HG03442 (cell line): ENCODE measurements around the gene SLC38A7.
A peak's percentile ranks its signal among the peaks of the same experiment; 100 is the strongest.
"Not testable (repeated sequence)": the region's sequence is repeated elsewhere in the genome, so short reads cannot be mapped to it uniquely, and the experiment has no call there.

ENCODE experiments used
- ATAC-seq: cut with Tn5 transposase; IDR thresholded peaks from one replicate; pipeline ENCODE4 v1.9.1; 2021; ENCODE audit warnings: mild to moderate bottlenecking, moderate library complexity; ENCODE audit not compliant: unreplicated experiment

The SLC38A7 gene, protein sequence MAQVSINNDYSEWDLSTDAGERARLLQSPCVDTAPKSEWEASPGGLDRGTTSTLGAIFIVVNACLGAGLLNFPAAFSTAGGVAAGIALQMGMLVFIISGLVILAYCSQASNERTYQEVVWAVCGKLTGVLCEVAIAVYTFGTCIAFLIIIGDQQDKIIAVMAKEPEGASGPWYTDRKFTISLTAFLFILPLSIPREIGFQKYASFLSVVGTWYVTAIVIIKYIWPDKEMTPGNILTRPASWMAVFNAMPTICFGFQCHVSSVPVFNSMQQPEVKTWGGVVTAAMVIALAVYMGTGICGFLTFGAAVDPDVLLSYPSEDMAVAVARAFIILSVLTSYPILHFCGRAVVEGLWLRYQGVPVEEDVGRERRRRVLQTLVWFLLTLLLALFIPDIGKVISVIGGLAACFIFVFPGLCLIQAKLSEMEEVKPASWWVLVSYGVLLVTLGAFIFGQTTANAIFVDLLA

DNA sequence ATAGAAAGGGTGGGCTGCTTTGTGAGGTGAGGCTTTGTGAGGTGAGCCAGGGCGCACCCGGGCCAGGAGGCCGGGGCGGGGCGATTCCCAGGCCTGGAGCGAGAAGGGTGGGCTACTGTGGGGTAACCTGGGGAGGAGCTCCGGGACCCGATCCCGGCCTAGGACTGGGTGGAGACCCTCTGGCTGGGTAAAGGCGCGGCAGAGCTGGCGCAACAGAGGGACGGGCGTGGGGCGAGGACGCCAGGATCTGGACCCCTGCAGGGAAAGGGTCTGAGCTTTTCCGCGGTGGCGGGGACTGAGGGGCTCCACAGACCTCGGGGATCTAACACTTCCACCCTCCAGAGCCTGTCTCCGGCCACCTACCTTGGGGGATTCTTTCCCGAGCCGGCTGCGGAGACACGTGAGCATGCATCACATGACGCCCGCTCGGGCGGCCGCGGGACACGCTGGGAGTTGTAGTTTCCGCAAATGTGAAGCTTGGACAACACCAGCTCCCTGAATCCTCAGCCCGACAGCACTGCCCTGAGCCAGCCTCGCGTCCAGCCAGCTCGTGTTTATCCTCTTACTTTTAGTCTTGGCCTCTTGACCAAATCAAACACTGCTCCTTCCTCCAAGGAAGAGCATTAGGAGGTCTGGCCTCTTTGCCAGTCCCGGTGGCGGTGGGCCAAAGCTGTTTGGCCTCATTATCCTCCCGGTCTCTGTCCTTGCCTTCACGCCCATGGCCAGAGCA lies at the start of gene SLC38A7:
SLC38A7 (minus strand) TSS at position 417 of the 730 bp plus-strand sequence. CDS start 4,644 bp downstream, outside the sequence.
- peak; percentile 98 for ATAC-seq

DNA sequence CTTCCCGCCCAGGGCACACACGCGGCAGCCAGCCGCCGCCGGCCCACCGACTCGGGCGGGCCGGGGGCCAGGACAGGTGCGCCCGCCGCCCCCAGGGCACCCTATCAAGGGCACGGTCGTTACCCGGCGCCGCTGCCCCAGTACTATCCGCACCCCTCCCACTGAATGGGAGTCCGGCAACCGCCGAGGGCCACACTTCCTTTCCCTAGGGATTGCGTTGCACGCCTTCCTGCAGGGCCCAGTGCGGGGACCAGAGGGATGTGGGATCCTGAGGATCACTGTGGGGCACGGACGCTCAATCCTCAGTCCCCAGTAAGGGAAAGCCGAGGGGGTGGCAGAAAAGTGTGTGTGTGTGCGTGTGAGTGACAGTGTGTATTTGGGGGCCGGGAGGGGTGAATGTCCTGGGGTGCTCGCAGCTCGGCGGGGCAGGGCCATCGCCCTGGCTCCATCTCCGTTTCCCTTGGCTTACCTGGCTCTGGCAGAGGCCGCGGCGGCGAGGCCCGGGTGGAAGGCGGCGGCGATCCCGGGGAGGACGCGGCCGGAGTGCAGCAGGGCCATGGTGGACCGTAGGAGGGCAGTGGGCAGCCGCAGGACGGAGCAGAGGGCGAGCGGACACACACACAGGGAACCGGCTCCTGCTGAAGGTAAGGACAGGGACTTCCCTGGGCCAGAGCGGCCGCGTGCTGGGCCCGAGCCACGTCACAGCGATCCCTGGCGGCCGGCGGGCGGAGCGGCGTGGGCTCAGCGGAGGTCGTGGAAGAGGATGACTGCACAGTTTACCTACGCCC lies 49.3 kb upstream of the SLC38A7 start, which contains the start of gene GOT2:
GOT2 (minus strand) TSS at position 646 of the 788 bp plus-strand sequence; CDS start at position 558, 88 bp downstream.
- ATAC-seq, result peak; percentile 94

DNA sequence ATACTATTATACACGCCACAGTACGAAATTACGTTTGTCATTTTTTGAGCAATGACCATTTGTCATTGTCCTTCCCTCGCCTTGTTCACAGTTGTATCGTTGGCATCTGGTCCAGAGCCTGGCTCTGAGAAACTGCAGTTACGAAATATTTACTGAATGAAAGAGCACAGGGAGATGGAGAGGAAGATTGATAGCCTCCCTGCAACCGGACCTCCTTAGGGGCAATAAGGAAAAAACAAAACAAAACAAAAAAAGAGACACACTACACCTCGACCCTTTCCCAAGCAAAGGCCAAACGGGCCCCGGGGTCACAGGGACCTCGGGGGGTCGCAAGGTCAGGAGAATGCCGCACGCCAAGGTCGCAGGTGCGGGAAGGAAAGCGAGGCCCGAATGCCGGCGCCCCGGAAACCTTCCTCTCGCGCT lies 48.7 kb upstream of the SLC38A7 start:
- no peak for ATAC-seq

DNA sequence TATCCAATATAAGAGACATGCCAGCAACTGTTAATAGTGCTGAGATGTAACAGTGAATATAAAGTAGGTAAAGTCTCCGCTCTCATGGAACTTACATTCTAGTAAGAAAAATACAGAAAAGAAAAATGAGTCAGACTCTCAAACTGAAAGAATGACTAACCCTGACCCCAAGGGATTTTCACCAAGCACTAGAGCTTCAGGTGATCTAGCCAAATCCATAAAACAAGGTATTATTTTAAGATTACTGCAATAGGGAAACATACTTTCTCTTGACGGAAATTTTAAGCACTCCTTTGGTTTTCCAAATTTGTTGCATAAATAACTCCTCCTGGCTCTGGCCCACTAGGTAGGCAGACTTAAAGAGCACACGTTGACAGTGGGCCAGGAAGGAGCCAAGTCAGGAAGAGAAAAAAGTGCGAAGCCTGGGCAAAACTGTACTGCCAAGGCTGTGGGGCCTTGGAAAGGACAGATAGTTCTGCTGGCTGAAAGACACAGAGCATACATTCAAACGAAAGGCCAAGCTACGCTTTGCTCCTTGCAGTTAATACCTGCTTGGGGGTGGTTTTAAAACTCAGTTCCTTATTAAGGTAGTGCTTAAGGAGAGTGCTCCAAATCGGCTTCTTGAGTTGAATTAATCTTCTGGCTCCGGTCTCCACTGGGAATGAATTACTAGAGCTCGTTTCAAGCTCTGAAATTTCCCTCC lies 48.1 kb upstream of the SLC38A7 start:
- ATAC-seq, result peak; percentile 48

DNA sequence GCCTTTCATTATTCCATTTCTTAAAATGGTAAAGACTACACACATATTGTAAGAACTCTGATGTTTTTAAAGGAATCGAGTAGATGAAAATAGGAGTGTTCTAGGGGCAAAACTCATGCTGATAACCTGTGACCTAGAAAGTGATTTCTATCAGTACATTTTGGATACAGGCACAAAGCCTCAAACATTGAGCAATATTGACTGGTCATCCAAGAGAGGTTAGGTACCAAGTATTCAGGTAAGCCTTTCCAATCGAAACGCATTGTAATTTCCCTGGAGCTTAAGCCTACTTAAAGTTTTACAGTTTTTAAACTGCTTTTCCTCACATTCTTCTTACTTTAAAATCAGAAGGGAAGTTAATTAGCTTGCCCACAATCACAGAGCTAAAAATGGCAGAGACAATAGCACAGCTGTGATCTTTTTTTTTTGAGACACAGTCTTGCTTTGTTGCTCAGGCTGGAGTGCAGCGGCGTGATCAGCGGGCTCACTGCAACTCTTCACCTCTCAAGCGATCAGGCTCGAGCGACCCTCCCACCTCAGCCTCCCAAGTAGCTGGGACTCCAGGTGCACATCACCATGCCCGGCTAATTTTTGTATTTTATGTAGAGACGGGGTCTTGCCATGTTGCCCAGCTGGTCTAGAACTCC lies 46.3 kb upstream of the SLC38A7 start:
- no peak for ATAC-seq

DNA sequence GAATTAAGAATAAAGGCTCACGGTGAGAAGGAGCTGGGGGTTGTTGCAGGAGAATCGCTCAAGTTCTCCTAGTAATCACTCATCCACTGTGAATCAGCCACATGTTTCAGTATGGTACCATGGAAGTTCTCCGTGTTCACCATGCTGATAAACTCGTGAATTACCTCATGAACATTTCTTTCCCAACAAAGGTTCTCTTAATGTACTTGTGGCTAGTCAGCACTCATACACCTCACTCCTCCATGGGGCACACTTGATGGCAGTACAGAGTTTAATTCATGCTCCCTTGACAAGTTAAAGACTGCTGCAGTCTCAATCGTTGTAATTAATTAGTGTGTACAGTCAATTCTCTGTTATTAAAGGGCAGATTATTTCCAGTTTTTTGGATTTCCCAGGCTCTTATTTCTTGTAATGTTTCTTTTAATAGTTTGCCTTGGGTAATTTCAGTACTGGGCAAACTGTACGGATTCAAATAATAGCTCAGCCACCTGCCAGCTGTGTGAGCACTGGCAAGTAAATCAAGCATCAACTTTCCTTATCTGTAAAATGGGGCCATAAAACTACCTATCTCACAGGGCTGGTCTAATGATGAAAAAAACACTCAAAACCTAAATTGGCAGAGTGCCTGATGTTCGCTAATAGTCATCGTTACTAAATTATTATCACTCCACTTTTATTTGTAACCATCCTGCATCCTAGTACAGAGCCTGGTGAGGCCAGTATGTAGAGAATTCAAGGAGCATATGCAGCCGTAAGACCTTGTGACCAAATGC lies 43.4 kb upstream of the SLC38A7 start:
- ATAC-seq, result no peak

DNA sequence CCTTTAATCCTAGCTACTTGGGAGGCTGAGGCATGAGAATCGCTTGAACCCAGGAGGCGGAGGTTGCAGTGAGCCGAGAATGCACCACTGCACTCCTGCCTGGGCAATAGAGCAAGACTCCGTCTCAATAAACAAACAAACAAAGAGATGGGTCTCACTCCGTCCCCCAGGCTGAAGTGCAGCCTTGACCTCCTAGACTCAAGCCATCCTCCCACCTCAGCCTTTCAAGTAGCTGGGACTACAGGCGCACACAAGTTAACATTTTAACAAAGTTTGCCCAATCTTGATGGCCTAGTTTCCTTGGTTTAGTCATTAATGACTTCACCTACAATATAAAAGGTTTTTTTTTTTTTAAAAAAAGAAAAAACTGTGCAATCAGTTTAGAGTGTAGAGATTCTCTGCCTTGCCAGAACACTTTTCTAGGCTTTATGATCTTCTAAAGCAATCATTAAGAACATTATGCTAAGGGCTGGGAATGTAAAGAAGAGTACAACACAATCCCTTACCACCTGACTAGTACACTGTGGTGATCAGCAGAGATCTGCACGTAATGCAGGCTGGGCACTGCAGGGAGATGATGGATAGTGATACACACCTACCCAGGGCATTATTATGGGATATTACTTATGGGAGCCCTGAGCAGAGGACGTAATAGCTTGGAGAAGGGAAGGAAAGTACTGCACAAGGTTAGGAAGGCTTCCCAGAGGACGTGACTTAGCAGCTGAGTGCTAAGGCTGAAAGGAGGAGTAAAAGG lies 42.6 kb upstream of the SLC38A7 start:
- no peak for ATAC-seq

DNA sequence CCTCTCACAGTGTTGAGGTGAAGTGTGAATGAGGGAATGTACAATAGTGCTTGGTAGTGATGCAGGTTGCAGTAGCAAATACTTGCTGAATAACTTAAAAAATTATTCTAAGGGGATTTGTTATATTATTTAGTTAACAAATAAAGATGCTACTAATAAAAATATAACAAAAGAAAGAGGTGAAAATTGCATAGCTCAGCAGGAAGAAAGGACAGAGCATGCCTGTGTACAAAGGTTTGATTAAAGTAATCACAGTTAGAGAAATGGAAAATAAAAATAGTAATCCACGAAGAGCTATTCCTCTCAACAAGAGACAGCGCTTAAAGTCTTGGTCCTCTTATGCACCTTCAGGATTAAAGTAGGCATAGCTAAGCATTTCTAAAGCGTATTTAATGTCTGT lies 38.5 kb upstream of the SLC38A7 start:
- no peak for ATAC-seq

DNA sequence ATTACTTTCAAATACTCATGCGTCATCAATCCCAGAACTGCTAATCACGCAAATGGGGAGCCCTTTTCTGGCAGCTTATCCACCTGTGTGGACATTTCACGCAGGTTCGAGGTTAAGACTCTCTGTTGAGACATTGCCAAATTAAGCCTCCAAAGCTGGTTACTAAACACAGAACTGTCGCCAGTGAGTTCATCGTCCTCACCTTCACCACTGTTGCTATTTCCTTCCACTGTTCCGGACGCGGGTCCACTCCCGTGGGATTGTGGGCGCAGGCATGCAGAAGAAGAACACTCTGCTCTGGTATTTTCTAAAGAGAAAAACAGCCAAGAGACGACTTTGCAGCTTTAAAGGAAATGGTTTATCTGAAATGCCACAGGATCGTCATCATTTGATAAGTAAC lies 33.4 kb upstream of the SLC38A7 start:
- ATAC-seq, result no peak

DNA sequence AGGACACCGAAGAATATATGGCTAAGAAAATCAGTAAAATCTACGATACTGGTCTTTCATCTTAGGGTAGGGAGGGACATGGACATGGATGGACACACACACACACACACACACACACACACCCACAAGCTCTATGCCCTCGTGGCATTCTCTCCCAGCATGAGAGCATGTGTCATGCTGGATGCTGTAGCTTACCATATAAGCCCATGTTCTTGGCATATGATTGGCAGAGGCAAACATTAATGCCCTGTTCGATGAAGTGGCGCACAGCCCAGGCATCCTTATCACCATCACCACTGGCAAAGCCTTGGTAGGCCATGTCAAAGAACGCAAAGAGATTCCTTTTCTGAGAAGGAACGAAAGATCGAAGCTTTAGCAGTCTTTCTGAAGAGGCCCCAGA lies 31.9 kb upstream of the SLC38A7 start:
- no peak for ATAC-seq

DNA sequence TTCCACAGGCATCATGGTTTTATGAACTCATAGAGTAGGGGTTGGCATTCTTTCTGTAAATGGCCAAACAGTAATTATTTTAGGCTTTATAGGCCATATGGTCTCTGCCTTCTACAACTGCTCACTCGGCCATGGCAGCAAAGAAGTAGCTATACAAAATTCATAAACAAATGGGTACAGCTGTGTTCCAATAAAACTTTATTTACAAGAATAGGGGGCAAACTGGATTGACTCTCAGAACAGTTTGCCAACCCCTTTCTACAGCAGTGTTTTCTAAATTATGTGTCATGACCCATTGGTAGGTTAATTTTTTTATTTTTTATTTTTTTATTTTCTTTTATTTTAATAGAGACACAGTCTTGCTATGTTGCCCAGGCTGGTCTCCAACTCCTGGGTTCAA lies 29.2 kb upstream of the SLC38A7 start:
- no peak for ATAC-seq

DNA sequence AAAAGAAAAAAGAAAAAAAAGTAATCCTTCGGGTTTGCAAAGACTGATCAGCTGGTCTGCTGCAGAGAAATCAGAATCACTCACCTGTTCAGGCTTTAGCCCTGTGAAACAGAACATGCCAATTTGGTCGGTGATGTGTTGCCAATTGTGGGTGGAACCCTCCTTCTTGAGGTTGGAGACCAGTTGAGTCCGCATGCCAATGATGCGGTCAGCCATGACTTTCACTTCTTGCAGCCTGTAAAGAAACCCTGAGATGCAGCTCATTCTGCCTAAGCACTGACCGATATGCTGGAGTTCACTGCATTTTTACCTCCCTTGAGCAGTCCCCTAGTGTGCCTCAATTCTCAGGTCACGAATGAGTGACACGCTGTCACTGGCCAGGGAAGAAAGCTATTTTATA lies 24.8 kb upstream of the SLC38A7 start:
- no peak for ATAC-seq

DNA sequence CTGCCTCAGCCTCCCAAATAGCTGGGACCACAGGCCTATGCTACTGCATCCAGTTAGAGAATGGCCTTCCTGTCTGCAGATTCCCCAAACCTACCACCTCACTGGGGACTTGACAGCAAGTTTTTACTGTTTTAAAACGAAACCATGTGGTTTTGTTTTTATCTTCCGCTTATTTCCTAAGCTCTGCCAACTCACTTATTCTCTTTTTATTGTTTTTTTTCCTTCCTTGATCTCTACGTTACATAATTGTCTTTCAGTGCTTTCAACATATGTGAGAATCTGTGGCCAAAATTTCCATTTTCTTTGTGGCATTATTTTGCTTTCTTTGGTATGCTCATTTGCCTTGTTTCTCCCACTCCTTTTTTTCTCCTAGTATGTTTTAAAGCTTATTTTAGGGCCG lies 14.6 kb upstream of the SLC38A7 start:
- no peak for ATAC-seq

DNA sequence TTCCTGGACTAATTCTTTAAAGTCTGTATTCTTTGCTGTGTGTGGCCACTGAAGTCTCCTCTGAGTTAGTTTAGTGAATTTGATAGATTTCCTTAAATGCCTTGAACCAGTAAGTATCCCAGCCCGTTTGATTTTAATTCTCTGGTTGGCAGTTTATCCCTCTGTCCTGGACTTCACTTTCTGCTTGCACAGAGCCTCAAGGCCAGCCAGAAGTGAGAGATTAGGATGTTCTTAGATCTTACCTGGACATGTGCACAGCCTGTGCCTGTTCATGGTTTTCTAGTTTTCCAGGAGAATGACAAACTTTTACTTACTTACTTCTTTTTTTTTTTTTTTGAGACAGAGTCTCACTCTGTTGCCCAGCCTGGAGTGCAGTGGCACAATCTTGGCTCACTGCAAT lies 10.8 kb upstream of the SLC38A7 start:
- ATAC-seq, result no peak

DNA sequence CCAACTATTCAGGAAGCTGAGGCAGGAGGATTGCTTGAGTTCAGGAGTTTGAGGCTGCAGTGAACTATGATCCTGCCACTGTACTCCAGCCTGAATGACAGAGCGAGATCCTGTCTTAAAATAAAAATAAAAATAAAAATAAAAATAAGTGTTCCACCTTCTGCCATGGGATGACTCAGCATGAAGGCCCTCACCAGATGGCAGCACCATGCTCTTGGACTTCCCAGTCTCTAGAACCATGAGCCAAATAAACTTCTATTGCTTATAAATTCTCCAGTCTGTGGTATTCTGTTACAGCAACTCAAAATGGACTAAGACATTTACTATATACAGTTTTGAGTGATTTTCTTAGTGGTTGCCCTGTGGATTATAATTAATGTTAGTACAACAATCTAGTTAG lies 7.9 kb upstream of the SLC38A7 start:
- no peak for ATAC-seq

DNA sequence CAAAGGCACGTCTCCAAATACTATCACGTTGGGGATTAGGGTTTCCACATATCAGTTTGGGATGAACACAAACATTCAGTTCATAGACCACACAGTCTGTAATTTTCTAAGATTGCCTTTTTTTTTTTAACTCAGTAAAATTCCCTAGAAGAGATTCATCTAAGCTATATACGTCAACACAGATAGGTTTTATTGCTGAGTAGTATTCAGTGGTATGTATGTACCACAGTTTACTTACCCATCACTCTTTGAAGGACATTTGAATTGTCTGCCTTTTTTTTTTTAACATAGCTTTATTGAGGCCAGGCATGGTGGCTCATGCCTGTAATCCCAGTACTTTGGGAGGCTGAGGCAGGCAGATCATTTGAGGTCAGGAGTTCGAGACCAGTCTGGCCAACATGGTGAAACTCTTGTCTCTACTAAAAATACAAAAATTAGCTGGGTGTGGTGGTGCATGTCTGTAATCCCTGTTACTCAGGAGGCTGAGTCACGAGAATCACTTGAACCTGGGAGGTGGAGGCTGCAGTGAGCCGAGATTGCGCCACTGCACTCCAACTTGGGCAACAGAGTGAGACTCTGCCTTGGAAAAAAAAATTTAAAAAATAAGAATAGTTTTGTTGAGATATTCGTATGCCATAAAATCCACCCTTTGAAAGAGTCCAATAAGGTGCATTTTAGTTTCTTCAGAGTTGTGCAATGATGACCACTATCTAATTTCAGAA lies 2.6 kb upstream of the SLC38A7 start:
- ATAC-seq, result not testable (repeated sequence)

DNA sequence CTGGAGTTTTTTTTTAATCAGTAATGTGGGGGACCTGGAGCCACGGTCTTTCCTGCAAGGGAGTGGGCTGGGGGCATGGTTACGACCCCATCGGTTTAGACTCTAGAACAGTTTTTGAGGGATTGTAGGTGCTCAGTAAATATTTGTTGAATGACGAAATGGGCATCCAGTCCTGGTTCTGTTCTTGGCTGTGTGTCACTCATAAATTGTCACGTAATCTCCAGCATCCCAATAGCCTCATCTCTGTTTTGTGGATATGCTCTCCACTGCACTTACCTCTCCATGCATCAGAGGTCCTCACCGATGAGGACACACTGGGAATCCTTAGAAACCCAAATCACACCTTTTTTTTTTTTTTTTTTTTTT lies 497 bp upstream of the SLC38A7 start:
- ATAC-seq, result no peak

DNA sequence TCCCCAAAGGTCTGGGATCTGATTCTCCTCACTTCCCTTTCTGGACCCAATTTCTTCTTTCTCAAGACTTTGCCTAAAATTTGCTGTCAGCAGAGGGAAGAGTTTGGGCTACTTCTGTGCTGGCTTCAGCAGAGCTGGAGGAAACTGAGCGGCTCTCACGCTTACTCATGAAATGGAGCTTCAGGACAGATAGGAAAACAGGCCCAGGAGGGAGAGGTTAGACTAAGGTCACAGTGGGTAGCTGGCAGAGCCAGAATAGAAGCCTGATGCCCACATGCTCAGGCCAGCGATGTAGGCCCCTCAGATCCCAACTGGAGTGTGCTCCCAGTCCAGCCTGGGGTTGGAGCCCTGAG lies 593 bp downstream of the SLC38A7 start:
- ATAC-seq, result peak; percentile 2
